CD4-positive, alpha-beta memory T cell (primary cell): ENCODE measurements around the gene MACROD2. TPM values are rescaled to one million over a fixed set of nuclear protein-coding genes. Genes with fewer than 3 reads are reported as not detected.

Experiments used
- CTCF ChIA-PET: fragments of 350-600 bp; sonication (Branson Sonifier 250); formaldehyde crosslinking; loops from one replicate; lab custom pipeline; 2021; ENCODE audit warnings: inconsistent platforms; ENCODE audit not compliant: partially characterized antibody; lab: Charles Lee
- POLR2A ChIA-PET: fragments of 350-600 bp; sonication (Branson Sonifier 250); formaldehyde crosslinking; loops from one replicate; lab custom pipeline; 2021; ENCODE audit not compliant: partially characterized antibody; lab: Charles Lee
- DNase-seq, 5 donors: peaks; one replicate each; pipeline versions ENCODE4 v3.0.0 to v3.0.0-alpha.2; 2020 to 2022; ENCODE audit warnings: mixed read lengths in 1 of 5
- H3K27ac ChIP-seq: one replicate; pipeline ENCODE4 v1.7.0; 2013; ENCODE audit warnings: low read depth, low read length
- H3K27me3 ChIP-seq: 2 replicates; pipeline ENCODE4 v1.7.0; 2013; ENCODE audit warnings: mild to moderate bottlenecking, low read length, moderate library complexity; ENCODE audit not compliant: insufficient read depth
- H3K36me3 ChIP-seq: 2 replicates; pipeline ENCODE4 v1.7.0; 2013; ENCODE audit warnings: mild to moderate bottlenecking, low read length, moderate library complexity; ENCODE audit not compliant: insufficient read depth
- H3K4me1 ChIP-seq: 2 replicates; pipeline ENCODE4 v1.7.0; 2013; ENCODE audit warnings: mild to moderate bottlenecking, low read length, moderate library complexity; ENCODE audit not compliant: insufficient read depth
- H3K4me3 ChIP-seq, 2 donors: one replicate each; pipeline ENCODE4 v1.7.0; 2013; ENCODE audit warnings: low read length in 2 of 2, mild to moderate bottlenecking in 1 of 2
- H3K9me3 ChIP-seq, 2 donors: one replicate each; pipeline ENCODE4 v1.7.0; 2013; ENCODE audit warnings: low read length in 2 of 2, control low read depth in 1 of 2; ENCODE audit not compliant: control insufficient read depth in 1 of 2
- H3K27ac Mint-ChIP-seq, 7 donors: one replicate each; pipeline ENCODE4 v1.8.0; 2020 to 2021; ENCODE audit warnings: mixed read lengths in 7 of 7, mild to moderate bottlenecking in 6 of 7, inconsistent platforms in 3 of 7, moderate library complexity in 3 of 7
- H3K27me3 Mint-ChIP-seq, 2 donors: one replicate each; pipeline ENCODE4 v1.8.0; 2020 to 2021; ENCODE audit warnings: mixed read lengths in 2 of 2
- H3K36me3 Mint-ChIP-seq, 2 donors: one replicate each; pipeline ENCODE4 v1.8.0; 2020 to 2021; ENCODE audit warnings: mixed read lengths in 2 of 2, inconsistent platforms in 1 of 2, mild to moderate bottlenecking in 1 of 2
- H3K4me1 Mint-ChIP-seq, 4 donors: one replicate each; pipeline ENCODE4 v1.8.0; 2020 to 2021; ENCODE audit warnings: mixed read lengths in 4 of 4, mild to moderate bottlenecking in 1 of 4
- H3K4me3 Mint-ChIP-seq, 8 donors: one replicate each; pipeline ENCODE4 v1.8.0; 2020 to 2021; ENCODE audit warnings: mixed read lengths in 8 of 8, mild to moderate bottlenecking in 7 of 8, moderate library complexity in 6 of 8, inconsistent platforms in 3 of 8
- H3K9me3 Mint-ChIP-seq, 8 donors: one replicate each; pipeline ENCODE4 v1.8.0; 2020 to 2021; ENCODE audit warnings: mixed read lengths in 8 of 8, mild to moderate bottlenecking in 5 of 8, inconsistent platforms in 3 of 8, moderate library complexity in 1 of 8
- intact Hi-C: fragments of 100-400 bp; cut with micrococcal nuclease; formaldehyde crosslinking; loops from one replicate; pipeline ENCODE4 v1.15.1; 2023
- polyA plus RNA-seq, 2 donors: library from polyadenylated mRNA; unstranded; fragments of 300-500 nt; fragmentation: Illumina TruSeq; gene quantifications; one replicate each; pipeline ENCODE4 v1.2.3, GENCODE V29; 2021
- total RNA-seq, 2 experiments: library from RNA; stranded (reverse); gene quantifications; one replicate each; pipeline ENCODE4 v1.2.3, GENCODE V29; 2021

The MACROD2 gene
- total and polyA plus RNA-seq, 4 experiments from 2014 or later = not detected

DNA sequence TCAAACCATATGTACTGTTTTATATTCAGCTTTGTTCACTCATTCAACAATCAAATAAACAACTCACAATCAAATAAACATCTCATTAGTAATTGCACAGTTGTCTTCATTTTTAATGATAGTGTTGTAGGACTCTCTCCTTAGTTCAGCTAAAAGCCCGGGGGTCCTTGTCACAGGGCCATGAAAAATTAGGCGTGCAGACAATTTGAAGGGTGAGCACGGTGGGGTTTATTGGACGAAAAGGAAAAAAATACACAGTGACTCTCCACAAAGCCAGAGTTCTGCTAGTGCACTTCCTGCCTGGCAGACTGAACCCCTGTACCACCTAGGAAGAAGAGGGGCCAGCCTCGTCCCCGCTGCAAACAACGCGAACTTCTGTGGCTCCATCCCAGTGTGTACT lies 599.7 kb downstream of the MACROD2 start:
- intact Hi-C loops = no loop called here
- H3K4me3 Mint-ChIP-seq = no peak overlapping the region

DNA sequence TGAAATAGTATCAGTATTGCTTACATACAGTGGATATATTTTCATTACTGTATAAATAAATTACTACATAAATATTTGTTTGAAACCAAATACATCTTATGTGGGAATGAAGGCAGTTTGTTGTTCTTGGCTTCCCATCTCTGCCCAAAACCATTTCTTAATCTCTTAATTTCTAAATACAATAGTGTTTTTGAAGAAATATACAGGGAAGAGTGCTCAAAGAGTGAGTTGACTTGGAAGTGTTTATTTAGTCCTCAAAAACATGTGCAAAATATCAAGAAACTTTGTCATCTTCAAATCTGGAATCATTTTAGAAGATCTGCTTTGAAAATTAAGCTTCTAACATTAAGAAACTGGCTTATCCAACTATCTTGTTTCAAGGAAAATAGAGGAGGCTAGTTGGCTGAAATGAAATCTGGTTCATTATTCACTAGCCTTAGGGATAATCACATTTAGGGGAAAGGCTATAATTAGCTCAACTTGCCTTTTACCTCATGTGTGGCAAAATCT lies 601.9 kb downstream of the MACROD2 start:
- POLR2A ChIA-PET = no interaction called here
- Histone ChIP-seq H3K27ac (no peak overlapping the region), H3K9me3 (no peaks in the 10 kb centered on the region), H3K4me1 (no peaks in the 10 kb centered on the region), H3K36me3 (no peaks in the 10 kb centered on the region), H3K27me3 (no peaks in the 10 kb centered on the region), H3K4me3 (no peak overlapping the region)
- DNase-seq = no peak
- H3K9me3 Mint-ChIP-seq = peaks cover 0 to 8% (median 5%) of the 10 kb centered on the region in 8 donors
- H3K4me3 Mint-ChIP-seq = no peak overlapping the region
- intact Hi-C loops = no loop called here
- H3K4me1 Mint-ChIP-seq = no peaks in the 10 kb centered on the region
- H3K27me3 Mint-ChIP-seq = no peaks in the 10 kb centered on the region
- CTCF ChIA-PET = no interaction called here
- H3K27ac Mint-ChIP-seq = no peak overlapping the region
- no peaks in the 10 kb centered on the region for H3K36me3 Mint-ChIP-seq

More for the DNA sequence above, 599.7 kb downstream of the MACROD2 start:
- Mint-ChIP-seq H3K27ac (no peak overlapping the region), H3K4me1 (no peaks in the 10 kb centered on the region), H3K9me3 (peaks cover 0 to 13% (median 8%) of the 10 kb centered on the region in 8 donors), H3K36me3 (no peaks in the 10 kb centered on the region), H3K27me3 (no peaks in the 10 kb centered on the region)
- CTCF ChIA-PET = no interaction called here
- Histone ChIP-seq H3K4me1 (no peaks in the 10 kb centered on the region), H3K27ac (no peak overlapping the region), H3K4me3 (no peak overlapping the region), H3K9me3 (no peaks in the 10 kb centered on the region), H3K36me3 (no peaks in the 10 kb centered on the region), H3K27me3 (no peaks in the 10 kb centered on the region)
- POLR2A ChIA-PET = no interaction called here
- DNase-seq = no peak

- H3K9me3 Mint-ChIP-seq = peaks cover 0 to 9% (median 5%) of the 10 kb centered on the region in 8 donors
- Histone ChIP-seq H3K4me1 (no peaks in the 10 kb centered on the region), H3K9me3 (no peaks in the 10 kb centered on the region), H3K27me3 (no peaks in the 10 kb centered on the region), H3K36me3 (no peaks in the 10 kb centered on the region), H3K27ac (no peak overlapping the region), H3K4me3 (no peak overlapping the region)
- no peak overlapping the region for H3K27ac Mint-ChIP-seq
- H3K4me1 Mint-ChIP-seq = no peaks in the 10 kb centered on the region
- ChIA-PET CTCF (interaction anchor here (0.6 kb wide), 1 partner anchor 21 kb away, joined by 4 read pairs; no protein-coding TSS in a partner anchor), POLR2A (no interaction called here)
- no peak overlapping the region for H3K4me3 Mint-ChIP-seq
- no peaks in the 10 kb centered on the region for H3K27me3 Mint-ChIP-seq
- H3K36me3 Mint-ChIP-seq = no peaks in the 10 kb centered on the region
- intact Hi-C loops = no loop called here
- no peak for DNase-seq
Observed at GRCh38 chr20:14599613-14600012, 604.3 kb downstream of the MACROD2 start.

DNA sequence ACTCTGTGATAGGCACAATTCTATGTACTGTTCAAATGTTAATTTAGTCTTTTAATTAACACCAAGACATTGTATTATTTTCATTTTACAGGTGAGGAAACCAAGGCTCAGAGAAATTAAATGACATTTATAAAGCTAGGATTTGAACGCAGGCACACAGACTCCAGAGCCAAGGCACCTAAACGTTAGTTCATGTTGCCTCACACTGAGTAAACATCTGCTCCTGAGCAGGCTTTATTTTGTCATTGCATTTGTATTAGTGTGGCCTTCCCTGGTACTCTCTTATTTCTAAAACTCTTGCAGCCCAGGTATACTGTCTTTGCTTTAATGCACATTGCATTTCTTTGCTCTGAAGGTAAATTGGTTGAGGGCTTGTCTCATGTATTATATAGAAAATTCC lies 605.2 kb downstream of the MACROD2 start:
- H3K27me3 Mint-ChIP-seq = no peaks in the 10 kb centered on the region
- CTCF ChIA-PET = no interaction called here
- Histone ChIP-seq H3K4me3 (no peak overlapping the region), H3K4me1 (no peaks in the 10 kb centered on the region), H3K27ac (no peak overlapping the region), H3K36me3 (no peaks in the 10 kb centered on the region), H3K27me3 (no peaks in the 10 kb centered on the region), H3K9me3 (no peaks in the 10 kb centered on the region)
- H3K4me3 Mint-ChIP-seq = no peak overlapping the region
- POLR2A ChIA-PET = no interaction called here
- intact Hi-C loops = no loop called here
- H3K36me3 Mint-ChIP-seq = no peaks in the 10 kb centered on the region
- H3K27ac Mint-ChIP-seq = no peak overlapping the region
- no peaks in the 10 kb centered on the region for H3K4me1 Mint-ChIP-seq
- H3K9me3 Mint-ChIP-seq = peaks cover 0 to 9% (median 5%) of the 10 kb centered on the region in 8 donors
- no peak for DNase-seq

DNA sequence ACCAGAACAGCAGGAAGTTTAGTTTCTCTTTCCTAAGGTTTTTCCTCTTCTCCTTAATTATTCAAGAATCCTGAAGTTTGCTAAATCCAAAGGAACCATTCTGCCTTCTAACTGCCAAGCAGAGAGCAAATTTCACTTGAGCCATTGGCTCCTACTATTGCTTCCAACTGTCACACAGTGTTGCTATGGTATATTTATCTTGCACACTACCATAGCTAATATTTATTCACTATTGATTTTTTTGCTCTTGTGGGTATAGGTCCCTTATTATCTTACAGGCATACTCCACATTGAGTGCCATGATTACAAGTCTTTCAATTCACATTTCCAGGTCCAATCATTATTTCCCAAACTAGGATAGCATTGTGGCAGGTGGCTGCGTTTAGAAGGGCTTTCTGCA lies 608.8 kb downstream of the MACROD2 start:
- H3K4me3 Mint-ChIP-seq = no peak overlapping the region
- CTCF ChIA-PET = no interaction called here
- H3K27me3 Mint-ChIP-seq = no peaks in the 10 kb centered on the region

DNA sequence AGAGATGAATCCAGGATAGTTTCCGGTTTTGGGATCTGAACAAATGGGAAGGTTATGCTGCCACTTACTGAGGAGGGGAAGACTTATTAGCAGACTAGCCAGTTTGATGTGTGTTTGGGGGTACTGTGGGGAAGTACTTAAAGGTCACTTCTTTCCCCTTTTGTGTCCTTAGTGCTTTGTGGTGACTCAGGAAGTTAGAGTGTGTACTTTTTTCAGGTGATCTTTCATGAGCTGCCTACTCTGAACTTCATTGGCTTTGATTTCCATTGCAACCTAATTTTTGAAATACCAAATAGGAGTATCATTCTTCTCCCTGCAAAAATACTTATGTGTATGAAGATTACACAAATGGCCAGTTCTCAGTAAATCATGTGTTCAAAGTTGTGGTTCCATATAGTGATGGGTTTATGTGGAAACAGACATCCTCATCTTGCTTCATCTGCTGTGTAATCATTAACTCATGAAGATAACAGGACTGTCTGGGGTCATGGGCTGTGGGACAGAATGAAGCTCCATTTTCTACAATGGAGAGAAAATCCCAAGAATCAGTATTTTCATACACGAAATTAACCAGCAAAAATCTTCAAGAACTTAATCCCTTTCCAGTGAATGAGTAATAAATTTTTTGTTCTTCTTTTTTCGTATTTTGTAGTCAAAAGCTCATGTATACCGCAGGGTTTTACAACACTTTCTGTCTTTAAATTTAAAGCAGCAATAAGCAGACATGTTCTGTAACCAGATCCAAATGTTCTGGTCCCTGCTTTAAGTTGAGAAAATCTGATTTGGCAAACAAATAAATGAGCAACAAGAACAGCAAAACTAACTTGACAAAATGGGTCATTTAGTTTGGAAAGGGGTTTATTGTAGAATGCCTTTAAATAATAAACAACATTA lies 614.3 kb downstream of the MACROD2 start:
- no peaks in the 10 kb centered on the region for H3K4me1 Mint-ChIP-seq
- Histone ChIP-seq H3K27ac (no peak overlapping the region), H3K4me3 (no peak overlapping the region), H3K27me3 (no peaks in the 10 kb centered on the region), H3K36me3 (no peaks in the 10 kb centered on the region), H3K9me3 (no peaks in the 10 kb centered on the region), H3K4me1 (no peaks in the 10 kb centered on the region)
- CTCF ChIA-PET = no interaction called here
- intact Hi-C loops = no loop called here
- H3K4me3 Mint-ChIP-seq = no peak overlapping the region
- peaks cover 3 to 15% (median 12%) of the 10 kb centered on the region in 8 donors for H3K9me3 Mint-ChIP-seq
- POLR2A ChIA-PET = no interaction called here
- no peaks in the 10 kb centered on the region for H3K27me3 Mint-ChIP-seq
- H3K27ac Mint-ChIP-seq = no peak overlapping the region
- H3K36me3 Mint-ChIP-seq = no peaks in the 10 kb centered on the region
- DNase-seq = no peak

More for the DNA sequence above, 608.8 kb downstream of the MACROD2 start:
- Histone ChIP-seq H3K4me1 (no peaks in the 10 kb centered on the region), H3K27me3 (no peaks in the 10 kb centered on the region), H3K27ac (no peak overlapping the region), H3K4me3 (no peak overlapping the region), H3K9me3 (no peaks in the 10 kb centered on the region), H3K36me3 (no peaks in the 10 kb centered on the region)
- intact Hi-C loops = no loop called here
- no peak for DNase-seq
- POLR2A ChIA-PET = no interaction called here
- no peak overlapping the region for H3K27ac Mint-ChIP-seq
- H3K36me3 Mint-ChIP-seq = no peaks in the 10 kb centered on the region
- H3K4me1 Mint-ChIP-seq = no peaks in the 10 kb centered on the region
- peaks cover 2 to 15% (median 10%) of the 10 kb centered on the region in 8 donors for H3K9me3 Mint-ChIP-seq

- Mint-ChIP-seq H3K27me3 (no peaks in the 10 kb centered on the region), H3K4me1 (no peaks in the 10 kb centered on the region), H3K9me3 (peaks cover 3 to 23% (median 13%) of the 10 kb centered on the region in 8 donors), H3K36me3 (no peaks in the 10 kb centered on the region), H3K27ac (no peak overlapping the region), H3K4me3 (no peak overlapping the region)
- CTCF ChIA-PET = no interaction called here
- POLR2A ChIA-PET = no interaction called here
- Histone ChIP-seq H3K9me3 (no peaks in the 10 kb centered on the region), H3K36me3 (no peaks in the 10 kb centered on the region), H3K4me1 (no peaks in the 10 kb centered on the region), H3K27ac (no peak overlapping the region), H3K27me3 (no peaks in the 10 kb centered on the region), H3K4me3 (no peak overlapping the region)
- intact Hi-C loops = no loop called here
- DNase-seq = no peak
Observed at GRCh38 chr20:14611479-14611878, 616.2 kb downstream of the MACROD2 start.
